Adrenal gland (tissue), 12 donors: Measurements from ENCODE around the gene PTCD1. TPM values are rescaled to one million over a fixed set of nuclear protein-coding genes. Genes with fewer than 3 reads are reported as not detected.

Experiments used
- DNase-seq, 7 donors: peaks; one replicate each; pipeline ENCODE4 v3.0.0-alpha.2; 2019 to 2020
- H3K27ac ChIP-seq, 5 donors: fragments of 200-600 bp; sonication (generic) in 4 of 5; 1 replicate in 3 of 5; 2 replicates in 2 of 5; pipeline versions ENCODE4 v1.5.1 to v1.8.0; 2016 to 2020; ENCODE audit warnings: mild to moderate bottlenecking in 1 of 5
- H3K27me3 ChIP-seq: fragments of 200-600 bp; 2 replicates; pipeline ENCODE4 v1.8.0; 2021
- H3K36me3 ChIP-seq, 2 donors: fragments of 200-600 bp; replicated peaks in 1 of 2; 1 replicate in 1 of 2; 2 replicates in 1 of 2; pipeline versions ENCODE4 v1.5.1 to v1.8.0; 2018 to 2022
- H3K4me1 ChIP-seq, 2 donors: fragments of 200-600 bp; replicated peaks in 1 of 2; 1 replicate in 1 of 2; 2 replicates in 1 of 2; pipeline versions ENCODE4 v1.5.1 to v1.8.0; 2018 to 2021
- H3K4me3 ChIP-seq, 4 donors: fragments of 200-600 bp; sonication (generic) in 3 of 4; one replicate each; pipeline ENCODE4 v1.5.1; 2016 to 2018
- H3K9me3 ChIP-seq, 3 donors: fragments of 200-600 bp; sonication (generic) in 1 of 3; replicated peaks in 1 of 3; 1 replicate in 2 of 3; 2 replicates in 1 of 3; pipeline versions ENCODE4 v1.5.1 to v1.8.0; 2016 to 2021
- POLR2A ChIP-seq, 2 donors: fragments of 450-650 bp; IDR thresholded peaks; one replicate each; pipeline ENCODE4 v1.6.1; 2017; ENCODE audit warnings: antibody characterized with exemption in 2 of 2, mild to moderate bottlenecking in 2 of 2, moderate library complexity in 1 of 2
- WGBS, 4 donors: extraction: QIAGEN DNeasy Blood & Tissue Kit in 2 of 4; methylation state at CpG; one replicate each; pipeline versions ENCODE4 v1.1.5 to v1.1.7; 2013 to 2017; 5-methylcytosine and 5-hydroxymethylcytosine counted together
- intact Hi-C, 2 donors: fragments of 100-400 bp; cut with DNase I; formaldehyde crosslinking; loops; one replicate each; pipeline versions ENCODE4 v1.14.1 to v1.15.0; 2022 to 2023
- polyA plus RNA-seq, 3 donors: library from polyadenylated mRNA; stranded (reverse); fragments of 200-250 nt in 2 of 3; fragments of 350-450 nt in 1 of 3; fragmentation: Illumina TruSeq in 1 of 3; extraction: RNeasy Lipid Tissue Mini Kit (QIAGEN cat#74804) in 1 of 3; gene quantifications; one replicate each; pipeline ENCODE4 v1.2.3, GENCODE V29; 2013 to 2014
- total RNA-seq, 9 donors: library from RNA; depleted of rRNA in 4 of 9; stranded (reverse); fragments of >200 nt in 4 of 9; fragments of 120-200 nt in 1 of 9; fragmentation: NEBNext Ultra II Directional in 1 of 9; extraction: Animal tissue kit (Norgen Biotek cat#: 25700) in 1 of 9; gene quantifications; one replicate each; pipeline versions ENCODE4 v1.1.0 to v1.2.4, GENCODE V29; 2013 to 2023
- TF ChIP-seq, protein P1 (sequence below), 6 experiments: fragments of 450-650 bp in 4 of 6; fragments of 200-600 bp in 2 of 6; sonication (generic) in 1 of 6; IDR thresholded peaks; 1 replicate in 5 of 6; 2 replicates in 1 of 6; pipeline versions ENCODE4 v1.5.1 to v1.8.0; 2016 to 2021; ENCODE audit warnings: antibody characterized with exemption in 6 of 6, mild to moderate bottlenecking in 2 of 6, moderate library complexity in 1 of 6
- donor health status: healthy with polysubstance abuse.
- donor health status: Bipolar disorder and iron deficiency.
- donor health status: DM: yes; HTN: yes; CAD: no.
- donor health status: DM: no; HTN: no; CAD: no.
- donor health status: DM: no; HTN: no; CAD: no.
- donor health status: DM: yes; HTN: yes; CAD: no.

Gene PTCD1
- total and polyA plus RNA-seq, 12 donors, result 2.5 to 9.2 (median 6.0) TPM

DNA sequence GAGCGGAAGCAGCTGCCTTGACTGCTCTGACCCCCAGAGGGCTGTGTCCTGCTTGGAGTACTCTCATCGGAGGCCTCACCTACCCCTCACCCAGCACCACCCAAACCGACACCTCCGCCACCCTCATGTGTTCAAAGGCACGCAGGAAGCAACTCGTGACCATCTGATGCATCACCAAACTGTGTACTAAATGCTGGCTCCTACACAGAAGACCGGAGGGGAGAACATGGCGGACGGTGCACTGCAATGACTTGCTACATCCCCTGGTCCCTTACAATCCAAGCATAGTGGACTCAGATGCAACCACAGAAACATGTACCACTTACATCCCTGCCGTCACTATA lies 33.6 kb downstream of the PTCD1 start:
- 90 to 97% (median 93%) methylated on average over 8 to 10 of the region's 10 CpGs for WGBS, 4 donors
- Histone ChIP-seq H3K4me3 (no peak overlapping the region), H3K36me3 (peaks cover 0 to 45% of the 10 kb centered on the region in 2 donors), H3K9me3 (no peaks in the 10 kb centered on the region), H3K27me3 (no peaks in the 10 kb centered on the region), H3K27ac (no peak overlapping the region), H3K4me1 (peaks cover 14 to 38% of the 10 kb centered on the region in 2 donors)
- no peak for TF ChIP-seq POLR2A (IDR thresholded peaks at IDR 0.05)
- TF ChIP-seq, protein P1, sequence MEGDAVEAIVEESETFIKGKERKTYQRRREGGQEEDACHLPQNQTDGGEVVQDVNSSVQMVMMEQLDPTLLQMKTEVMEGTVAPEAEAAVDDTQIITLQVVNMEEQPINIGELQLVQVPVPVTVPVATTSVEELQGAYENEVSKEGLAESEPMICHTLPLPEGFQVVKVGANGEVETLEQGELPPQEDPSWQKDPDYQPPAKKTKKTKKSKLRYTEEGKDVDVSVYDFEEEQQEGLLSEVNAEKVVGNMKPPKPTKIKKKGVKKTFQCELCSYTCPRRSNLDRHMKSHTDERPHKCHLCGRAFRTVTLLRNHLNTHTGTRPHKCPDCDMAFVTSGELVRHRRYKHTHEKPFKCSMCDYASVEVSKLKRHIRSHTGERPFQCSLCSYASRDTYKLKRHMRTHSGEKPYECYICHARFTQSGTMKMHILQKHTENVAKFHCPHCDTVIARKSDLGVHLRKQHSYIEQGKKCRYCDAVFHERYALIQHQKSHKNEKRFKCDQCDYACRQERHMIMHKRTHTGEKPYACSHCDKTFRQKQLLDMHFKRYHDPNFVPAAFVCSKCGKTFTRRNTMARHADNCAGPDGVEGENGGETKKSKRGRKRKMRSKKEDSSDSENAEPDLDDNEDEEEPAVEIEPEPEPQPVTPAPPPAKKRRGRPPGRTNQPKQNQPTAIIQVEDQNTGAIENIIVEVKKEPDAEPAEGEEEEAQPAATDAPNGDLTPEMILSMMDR (IDR thresholded peaks at IDR 0.05), result no peak
- DNase-seq, result no peak
- intact Hi-C loops, result no loop called here

DNA sequence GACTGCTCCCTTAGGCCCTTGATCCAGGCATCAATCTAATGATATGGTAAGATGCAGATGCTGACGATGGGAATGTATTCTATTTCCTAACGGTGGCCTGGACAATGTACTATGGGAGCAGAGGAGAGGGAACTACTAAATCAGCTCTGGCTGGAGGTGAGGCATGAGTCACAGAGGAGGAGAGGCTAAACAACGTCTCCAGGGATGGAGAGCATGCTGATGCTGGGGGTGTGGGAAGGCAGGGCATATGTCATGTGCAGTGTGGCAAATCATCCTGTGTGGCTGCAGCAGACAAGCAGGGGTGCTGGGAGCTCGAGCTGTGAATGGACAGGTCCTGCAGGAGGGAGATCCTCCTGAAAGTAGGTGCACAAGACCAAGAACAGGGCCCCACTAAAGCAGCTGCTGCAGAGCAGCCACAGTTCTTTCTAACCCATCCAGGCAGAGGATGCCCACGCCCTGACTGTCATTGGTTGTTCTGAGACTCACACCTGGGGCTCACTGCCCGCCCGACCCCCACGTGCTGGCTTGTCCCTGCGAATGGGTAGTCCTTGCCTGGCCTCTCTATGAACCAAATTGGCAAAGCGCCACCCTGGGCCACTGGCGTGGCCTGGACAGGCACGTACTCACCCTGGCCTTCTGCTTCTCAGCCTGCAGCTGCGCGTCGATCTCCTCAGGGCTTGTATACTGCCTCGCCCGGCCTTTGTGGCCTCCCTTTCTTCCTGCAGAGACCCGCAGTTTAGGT lies 34.2 kb downstream of the PTCD1 start:
- peak in 6 of 7 donors; percentile 43 to 66 (median 56) for DNase-seq
- Histone ChIP-seq H3K4me3 (no peak overlapping the region), H3K9me3 (no peaks in the 10 kb centered on the region), H3K27me3 (no peaks in the 10 kb centered on the region), H3K4me1 (peaks cover 10 to 32% of the 10 kb centered on the region in 2 donors), H3K27ac (peak overlapping the region in 2 of 5 donors; percentile 19 to 26), H3K36me3 (peaks cover 0 to 50% of the 10 kb centered on the region in 2 donors)
- no peak for TF ChIP-seq POLR2A (IDR thresholded peaks at IDR 0.05)
- TF ChIP-seq, protein P1 (IDR thresholded peaks at IDR 0.05), result no peak
- intact Hi-C loops, result no loop called here
- 68 to 74% (median 70%) methylated on average over 11 to 18 of the region's 18 CpGs for WGBS, 4 donors

DNA sequence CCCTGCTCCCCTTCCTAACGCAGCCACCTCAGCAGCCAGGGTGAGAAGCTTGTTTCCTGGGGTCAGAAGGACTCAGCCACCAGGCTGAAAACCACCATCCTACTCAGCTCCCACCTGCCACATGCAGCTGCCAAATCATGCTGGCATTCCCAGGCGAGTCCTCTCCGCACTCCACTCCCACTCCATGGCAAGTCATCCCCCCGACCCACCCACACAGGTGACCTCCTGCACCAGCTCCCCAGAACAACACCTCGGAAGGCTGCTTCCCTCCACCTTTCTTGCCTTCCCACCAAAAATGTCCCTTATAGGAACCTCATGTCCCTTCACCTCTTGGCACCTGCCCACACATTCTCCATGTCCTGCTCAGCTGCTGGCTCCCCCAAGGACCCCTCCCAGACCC lies 34.8 kb downstream of the PTCD1 start:
- Histone ChIP-seq H3K27ac (no peak overlapping the region), H3K4me1 (peaks cover 10 to 31% of the 10 kb centered on the region in 2 donors), H3K36me3 (peaks cover 0 to 57% of the 10 kb centered on the region in 2 donors), H3K27me3 (no peaks in the 10 kb centered on the region), H3K4me3 (no peak overlapping the region), H3K9me3 (no peaks in the 10 kb centered on the region)
- intact Hi-C loops, result no loop called here
- no peak for TF ChIP-seq POLR2A (IDR thresholded peaks at IDR 0.05)
- TF ChIP-seq, protein P1 (IDR thresholded peaks at IDR 0.05), result no peak
- DNase-seq, result no peak
- WGBS, 4 donors, result 89 to 97% (median 90%) methylated on average over 4 to 5 of the region's 5 CpGs

DNA sequence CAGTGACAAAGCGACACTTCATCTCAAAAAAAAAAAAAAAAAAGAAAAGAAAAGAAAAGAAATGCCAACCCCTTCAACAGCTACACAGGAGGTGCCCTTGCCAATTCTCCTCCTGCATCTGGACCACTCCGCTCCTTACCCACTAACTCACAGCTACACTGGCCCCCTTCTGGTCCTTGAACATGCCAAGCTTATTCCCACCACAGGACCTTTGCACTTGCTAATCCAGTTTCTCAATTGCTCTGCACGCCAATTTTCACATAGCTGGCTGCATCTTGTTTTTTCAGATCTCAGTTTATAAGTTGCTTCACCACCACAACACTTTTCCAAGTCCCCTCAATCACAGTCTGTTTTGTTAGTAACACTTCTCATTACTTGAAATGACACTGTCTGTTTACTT lies 35.7 kb downstream of the PTCD1 start:
- Histone ChIP-seq H3K27me3 (no peaks in the 10 kb centered on the region), H3K4me3 (no peak overlapping the region), H3K4me1 (peaks cover 10 to 31% of the 10 kb centered on the region in 2 donors), H3K9me3 (no peaks in the 10 kb centered on the region), H3K27ac (no peak overlapping the region), H3K36me3 (peaks cover 0 to 66% of the 10 kb centered on the region in 2 donors)
- no peak for TF ChIP-seq POLR2A (IDR thresholded peaks at IDR 0.05)
- TF ChIP-seq, protein P1 (IDR thresholded peaks at IDR 0.05), result no peak
- no peak for DNase-seq
- intact Hi-C loops, result no loop called here
- WGBS, 4 donors, result 88 to 99% (median 96%) methylated on average over 3 of the region's 3 CpGs
